ENCODE measurements around the gene HNF1A.

The HNF1A gene

GRCh38 chr12:121050725-121051124, 72.4 kb downstream of the HNF1A start:
- no peak for DNase-seq (ENCODE audit: low read depth, low spot score)

Data from activated CD4-positive, CD25-positive, alpha-beta regulatory T cell treated with anti-CD3 and anti-CD28 coated beads, Interleukin-2, amount 50 U/mL, for 16 hours (primary cell).